HG02970 (cell line): Measurements from ENCODE around the gene LRRC32.
"Not testable (repeated sequence)": the region's sequence is repeated elsewhere in the genome, so short reads cannot be mapped to it uniquely, and the experiment has no call there.

Experiments used
- ATAC-seq: cut with Tn5 transposase; IDR thresholded peaks from one replicate; pipeline ENCODE4 v1.9.1; 2021; ENCODE audit warnings: mild to moderate bottlenecking, moderate library complexity, moderate number of reproducible peaks; ENCODE audit not compliant: unreplicated experiment, low FRiP score

Gene LRRC32

GRCh38 chr11:76654298-76654851, 16.2 kb downstream of the LRRC32 start:
- no peak for ATAC-seq

- no peak for ATAC-seq
Measured at GRCh38 chr11:76653674-76654284, 16.8 kb downstream of the LRRC32 start.

GRCh38 chr11:76653012-76653673, 17.4 kb downstream of the LRRC32 start:
- no peak for ATAC-seq

GRCh38 chr11:76649851-76650372, 20.6 kb downstream of the LRRC32 start:
- ATAC-seq, result no peak

GRCh38 chr11:76649011-76649410, 21.5 kb downstream of the LRRC32 start:
- no peak for ATAC-seq

GRCh38 chr11:76648061-76648460, 22.5 kb downstream of the LRRC32 start:
- no peak for ATAC-seq

GRCh38 chr11:76646882-76647534, 23.5 kb downstream of the LRRC32 start:
- ATAC-seq, result no peak

- no peak for ATAC-seq
Measured at GRCh38 chr11:76644591-76644990, 26.0 kb downstream of the LRRC32 start.

GRCh38 chr11:76643711-76644110, 26.8 kb downstream of the LRRC32 start:
- not testable (repeated sequence) for ATAC-seq

GRCh38 chr11:76642341-76642740, 28.2 kb downstream of the LRRC32 start:
- no peak for ATAC-seq

- ATAC-seq, result no peak
Measured at GRCh38 chr11:76641905-76642304, 28.6 kb downstream of the LRRC32 start.

- no peak for ATAC-seq
Measured at GRCh38 chr11:76640501-76640900, 30.0 kb downstream of the LRRC32 start.

GRCh38 chr11:76639621-76640020, 30.9 kb downstream of the LRRC32 start:
- ATAC-seq, result no peak

GRCh38 chr11:76638270-76639197, 32.0 kb downstream of the LRRC32 start:
- no peak for ATAC-seq

GRCh38 chr11:76637491-76638269, 32.9 kb downstream of the LRRC32 start:
- no peak for ATAC-seq

GRCh38 chr11:76636826-76637460, 33.6 kb downstream of the LRRC32 start:
- ATAC-seq, result no peak

GRCh38 chr11:76635991-76636738, 34.4 kb downstream of the LRRC32 start:
- no peak for ATAC-seq

GRCh38 chr11:76634886-76635285, 35.7 kb downstream of the LRRC32 start:
- no peak for ATAC-seq
